ENCODE results near the gene TRAPPC14. TPM values are rescaled to one million over a fixed set of nuclear protein-coding genes. Genes with fewer than 3 reads are reported as not detected.

Gene TRAPPC14
- total and polyA plus RNA-seq, 2 of the 8 experiments (the other 6 are each of a cell fraction or from before 2014, with no cell fraction given), result 11.9 to 22.1 TPM

DNA sequence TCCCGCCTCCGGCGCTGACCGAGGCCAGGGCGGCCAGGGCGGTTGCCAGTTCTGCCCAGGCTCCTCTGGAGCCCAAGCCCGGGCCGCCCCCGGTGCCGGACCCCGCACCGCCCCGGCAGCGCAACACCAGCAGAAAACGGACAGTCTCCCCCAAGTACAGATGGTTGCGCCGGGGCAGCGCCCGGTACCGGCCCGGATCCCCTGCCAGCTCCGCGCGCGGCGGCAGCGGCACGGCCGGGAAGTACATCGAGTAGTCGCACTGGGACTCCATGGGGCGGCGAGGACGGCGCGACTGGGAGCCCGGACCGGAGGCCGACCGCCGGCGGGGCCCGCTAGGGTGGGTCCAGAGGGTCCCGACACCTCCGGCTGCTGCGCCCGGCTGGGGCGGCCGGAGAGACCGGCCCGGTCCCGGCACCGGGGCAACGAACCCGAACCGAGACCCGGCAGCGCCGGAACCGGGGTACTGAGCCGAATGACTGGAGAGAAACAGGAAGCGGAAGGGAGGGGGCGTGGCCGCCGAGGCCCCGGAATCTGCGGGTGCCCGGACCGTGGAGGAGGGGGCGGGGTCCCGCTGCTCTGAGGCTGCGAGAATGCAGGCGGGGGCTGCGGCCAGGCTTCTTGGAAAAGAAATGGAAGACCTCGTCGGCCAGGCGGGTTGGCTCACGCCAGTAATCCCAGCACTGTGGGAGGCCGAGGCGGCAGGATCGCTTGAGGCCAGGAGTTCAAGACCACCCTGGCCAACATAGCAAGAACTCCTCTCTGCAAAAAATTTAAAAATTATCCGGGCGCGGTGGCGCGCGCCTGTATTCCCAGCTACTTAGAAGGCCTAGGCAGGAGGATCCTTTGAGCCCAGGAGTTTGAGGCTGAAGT, at the start of gene TRAPPC14 (continued):
- TF ChIP-seq POU5F1 (IDR thresholded peaks at IDR 0.05; ENCODE audit: low read depth, low read length) (no peak), SP4 (IDR thresholded peaks at IDR 0.05; ENCODE audit: low read length) (0 out of 2 replicates have a peak, but pooled peaks have one; percentile 31), GABPA (IDR thresholded peaks at IDR 0.05; ENCODE audit: borderline replicate concordance, insufficient read depth, low read length) (peak; percentile 70; the same call in 1 of the 2 replicates), POLR2AphosphoS5 (IDR thresholded peaks at IDR 0.05; ENCODE audit: low read depth, low read length) (peak; percentile 14; the same call in 1 of the 2 replicates), TAF1 (IDR thresholded peaks at IDR 0.05; ENCODE audit: low read depth, low read length) (peak; percentile 38; the same call in 1 of the 2 replicates), TEAD4 (IDR thresholded peaks at IDR 0.05; ENCODE audit: low read depth, low read length) (peak; percentile 83), KDM5A (IDR thresholded peaks at IDR 0.05; ENCODE audit: low read length) (0 out of 2 replicates have a peak, but pooled peaks have one; percentile 20), TAF7 (optimal IDR thresholded peaks at IDR 0.05; ENCODE audit: borderline replicate concordance, low read depth, low read length) (peak; percentile 21), SP1 (IDR thresholded peaks at IDR 0.05; ENCODE audit: low read depth, low read length) (peak; percentile 28; the same call in 1 of the 2 replicates), RBBP5 (IDR thresholded peaks at IDR 0.05; ENCODE audit: borderline replicate concordance, low read depth, low read length) (peak; percentile 88; the same call in 1 of the 2 replicates), YY1 (IDR thresholded peaks at IDR 0.05; ENCODE audit: low read depth, low read length) (no peak), KDM1A (IDR thresholded peaks at IDR 0.05; ENCODE audit: borderline replicate concordance, low read length) (peak; percentile 47; the same call in 1 of the 2 replicates), POLR2A (IDR thresholded peaks at IDR 0.05; ENCODE audit: control extremely low read depth in 1 of 2, low read depth in 2 of 2, low read length in 2 of 2) (peak; percentile 16 to 30; a peak in 1 of 3 replicates)

All from H1 (cell line).